ENCODE data around the gene ADRA2B. TPM values are rescaled to one million over a fixed set of nuclear protein-coding genes. Genes with fewer than 3 reads are reported as not detected.

ADRA2B gene
- total RNA-seq, 2 donors from 2014 or later = 0.54 to 0.90 TPM

DNA sequence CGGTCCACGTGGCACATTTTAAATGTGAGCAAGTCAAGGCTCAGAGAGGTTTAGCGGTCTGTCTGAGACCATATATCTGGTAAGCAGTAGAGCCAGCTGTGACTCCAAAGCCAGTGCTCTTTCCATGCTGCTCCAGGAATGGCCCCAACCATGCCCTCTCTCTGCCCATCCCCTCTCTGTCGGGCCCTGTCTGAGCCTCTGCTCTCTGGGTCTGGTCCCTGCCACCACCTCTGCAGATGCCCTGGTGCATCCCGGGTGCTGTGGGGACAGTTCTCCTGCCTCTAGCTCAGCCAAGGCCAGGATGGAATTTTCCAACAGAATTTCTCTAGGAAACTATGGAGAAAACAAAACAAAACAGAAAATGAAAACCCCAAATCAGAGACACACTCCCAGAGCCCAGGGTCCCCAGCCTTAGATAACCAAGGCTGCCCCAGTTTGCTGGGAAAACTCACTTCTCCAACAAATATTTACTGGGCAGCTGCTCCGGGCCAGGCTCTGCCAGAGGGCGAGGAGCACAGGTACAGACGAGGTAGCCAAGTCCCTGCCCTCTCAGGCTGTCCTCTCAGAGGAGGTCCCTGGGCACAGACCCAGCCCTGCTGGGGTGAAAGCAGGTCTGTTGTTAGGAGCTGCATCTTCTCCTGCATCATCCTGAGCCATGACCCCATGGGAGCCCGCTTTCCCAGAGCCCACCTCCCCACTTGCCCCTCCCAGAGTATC is 9.2 kb downstream of the ADRA2B start:
- no peaks in the 10 kb centered on the region for H3K4me1 ChIP-seq
- H3K9me3 ChIP-seq = no peaks in the 10 kb centered on the region
- no peak overlapping the region for H3K9ac ChIP-seq (ENCODE audit: low read depth in 2 of 2, low read length in 2 of 2)
- H3K27ac ChIP-seq = no peak overlapping the region
- no peaks in the 10 kb centered on the region for H3K27me3 ChIP-seq
- no peak overlapping the region for H3K4me3 ChIP-seq
- H3K36me3 ChIP-seq = no peaks in the 10 kb centered on the region
- no peak for DNase-seq
- TF ChIP-seq CTCF (IDR thresholded peaks at IDR 0.05) = no peak
- intact Hi-C loops (cut with DNase I) = no loop called here

DNA sequence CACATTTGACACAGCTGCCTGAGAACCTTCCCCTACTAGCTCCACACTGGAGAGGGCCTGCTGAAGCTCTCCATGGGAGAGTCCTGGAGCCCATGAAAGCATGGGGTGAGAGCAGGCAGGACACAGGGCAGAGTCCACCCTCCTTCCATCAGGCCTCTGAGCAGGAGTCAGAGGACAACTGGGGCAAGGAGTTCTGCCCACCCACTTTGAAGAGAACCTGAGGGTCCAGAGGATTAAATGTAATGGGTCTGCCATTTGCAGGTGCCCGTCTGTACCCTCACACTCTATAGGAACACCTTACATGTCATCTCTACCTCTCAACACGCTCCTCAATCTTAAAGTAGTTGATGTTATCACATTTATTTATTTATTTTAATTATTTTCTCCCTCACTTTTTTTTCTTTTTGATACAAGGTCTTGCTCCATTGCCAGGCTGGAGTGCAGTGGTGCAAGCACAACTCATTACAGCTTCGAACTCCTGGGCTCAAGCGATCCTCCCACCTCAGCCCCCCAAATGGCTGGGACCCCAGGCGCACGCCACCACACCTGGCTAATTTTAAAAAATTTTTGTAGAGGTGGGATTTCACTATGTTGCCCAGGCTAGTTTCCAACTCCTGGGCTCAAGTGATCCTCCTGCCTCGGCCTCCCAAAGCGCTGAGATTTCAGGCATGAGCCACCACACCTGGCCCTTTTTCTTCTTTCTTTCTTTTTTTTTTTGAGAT is 10.2 kb downstream of the ADRA2B start:
- no peaks in the 10 kb centered on the region for H3K9me3 ChIP-seq
- TF ChIP-seq CTCF (IDR thresholded peaks at IDR 0.05) = no peak
- H3K27me3 ChIP-seq = no peaks in the 10 kb centered on the region
- no peaks in the 10 kb centered on the region for H3K4me1 ChIP-seq
- no peak overlapping the region for H3K9ac ChIP-seq (ENCODE audit: low read depth in 2 of 2, low read length in 2 of 2)
- H3K36me3 ChIP-seq = no peaks in the 10 kb centered on the region
- H3K27ac ChIP-seq = no peak overlapping the region
- intact Hi-C loops (cut with DNase I) = no loop called here
- DNase-seq = no peak
- no peak overlapping the region for H3K4me3 ChIP-seq

- Histone ChIP-seq H3K4me3 (no peak overlapping the region), H3K4me1 (no peaks in the 10 kb centered on the region), H3K27ac (no peak overlapping the region), H3K9ac (ENCODE audit: low read depth in 2 of 2, low read length in 2 of 2) (no peak overlapping the region), H3K27me3 (no peaks in the 10 kb centered on the region), H3K9me3 (no peaks in the 10 kb centered on the region), H3K36me3 (no peaks in the 10 kb centered on the region)
- intact Hi-C loops (cut with DNase I) = no loop called here
- TF ChIP-seq CTCF (IDR thresholded peaks at IDR 0.05) = no peak
- no peak for DNase-seq
These were observed 11.0 kb downstream of the ADRA2B start for GRCh38 chr2:96105152-96105915.

DNA sequence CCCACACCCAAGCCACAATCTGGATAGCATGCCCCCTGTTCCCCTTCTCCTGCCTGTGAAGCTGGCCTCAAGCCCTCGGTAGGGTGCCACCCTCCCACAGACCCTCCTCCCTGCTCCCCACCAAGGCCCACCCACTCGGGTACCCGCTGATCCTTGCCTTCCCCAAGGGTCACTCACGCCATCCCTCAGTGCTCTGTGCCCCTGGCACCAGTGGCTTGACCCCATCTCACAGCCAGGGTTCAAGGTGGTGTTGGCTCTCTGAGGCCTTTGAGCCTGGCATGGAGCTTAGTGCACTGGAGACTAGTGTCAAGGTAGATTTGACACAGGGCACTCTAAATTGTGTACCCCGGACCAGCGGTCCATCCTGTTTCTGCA is 11.9 kb downstream of the ADRA2B start:
- DNase-seq = no peak
- no peaks in the 10 kb centered on the region for H3K27me3 ChIP-seq
- H3K4me1 ChIP-seq = no peaks in the 10 kb centered on the region
- H3K9ac ChIP-seq (ENCODE audit: low read depth in 2 of 2, low read length in 2 of 2) = no peak overlapping the region
- H3K36me3 ChIP-seq = no peaks in the 10 kb centered on the region
- TF ChIP-seq CTCF (IDR thresholded peaks at IDR 0.05) = no peak
- intact Hi-C loops (cut with DNase I) = no loop called here
- no peak overlapping the region for H3K4me3 ChIP-seq
- no peaks in the 10 kb centered on the region for H3K9me3 ChIP-seq
- H3K27ac ChIP-seq = no peak overlapping the region

DNA sequence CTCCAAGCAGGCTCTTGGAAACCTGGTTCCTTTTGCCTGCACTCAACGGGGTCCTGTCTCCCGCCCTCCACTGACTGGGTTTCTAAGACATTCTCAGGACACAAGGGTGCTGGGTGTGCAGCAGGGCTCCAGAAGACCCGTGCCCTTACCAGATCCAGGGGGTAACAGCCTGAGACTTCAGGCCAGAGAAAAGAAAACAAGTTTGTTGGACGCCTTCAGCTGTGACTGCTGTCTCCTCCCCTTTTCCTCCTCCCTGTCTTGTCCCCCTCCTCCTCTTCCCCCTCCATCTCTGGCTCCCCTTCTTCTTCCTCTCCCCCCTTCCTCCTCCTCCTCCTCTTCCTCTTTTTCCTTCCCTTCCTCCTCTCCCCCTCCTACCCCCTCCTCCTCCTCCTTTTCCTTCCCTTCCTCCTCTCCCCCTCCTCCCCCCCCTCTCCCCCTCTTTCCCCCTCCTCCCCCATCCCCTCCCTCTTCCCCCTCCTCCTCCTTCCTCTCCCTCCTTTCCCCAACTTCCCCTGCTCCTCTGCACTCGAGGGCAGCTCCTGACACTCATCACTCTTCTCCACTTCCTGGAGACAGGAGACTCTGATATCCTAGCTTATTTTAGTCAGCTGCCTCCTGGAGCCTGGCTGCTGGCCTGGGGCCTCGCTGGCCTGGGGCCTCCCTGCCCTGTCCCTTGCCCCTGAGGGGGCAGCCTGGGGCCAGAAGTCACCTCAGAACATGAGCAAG is 12.4 kb downstream of the ADRA2B start:
- no peak for TF ChIP-seq CTCF (IDR thresholded peaks at IDR 0.05)
- no peaks in the 10 kb centered on the region for H3K9me3 ChIP-seq
- no peaks in the 10 kb centered on the region for H3K27me3 ChIP-seq
- no peak overlapping the region for H3K4me3 ChIP-seq
- intact Hi-C loops (cut with DNase I) = no loop called here
- no peaks in the 10 kb centered on the region for H3K36me3 ChIP-seq
- H3K9ac ChIP-seq (ENCODE audit: low read depth in 2 of 2, low read length in 2 of 2) = no peak overlapping the region
- no peaks in the 10 kb centered on the region for H3K4me1 ChIP-seq
- no peak overlapping the region for H3K27ac ChIP-seq
- DNase-seq = no peak

All from colonic mucosa (tissue), 4 donors.